HEK293 (cell line): ENCODE results near the gene CENPQ.

Experiments used
- CTCF ChIA-PET: fragments of 350-600 bp; formaldehyde crosslinking; extraction: SDS; loops from one replicate; lab custom pipeline; 2021; ENCODE audit warnings: antibody characterized with exemption; lab: Yijun Ruan, JAX
- POLR2A ChIA-PET: fragments of 300-600 bp; formaldehyde crosslinking; extraction: SDS; loops from one replicate; lab custom pipeline; 2020; ENCODE audit warnings: antibody characterized with exemption, inconsistent platforms; lab: Yijun Ruan, JAX
- H3K27ac ChIP-seq: fragments of 200-500 bp; sonication (Bioruptor generic); 2 replicates; pipeline ENCODE4 v1.5.1; 2014; ENCODE audit warnings: low read depth, low read length, control low read depth, inconsistent platforms; ENCODE audit errors: extremely low read depth
- H3K36me3 ChIP-seq, 2 experiments: fragments of 200-500 bp in 1 of 2; sonication (Bioruptor generic) in 1 of 2; 1 replicate in 1 of 2; 2 replicates in 1 of 2; pipeline ENCODE4 v1.5.1; 2014 to 2017; ENCODE audit warnings: inconsistent platforms in 2 of 2, low read length in 2 of 2; ENCODE audit not compliant: control insufficient read depth in 2 of 2, insufficient read depth in 1 of 2
- H3K4me1 ChIP-seq: fragments of 200-500 bp; sonication (Bioruptor generic); 2 replicates; pipeline ENCODE4 v1.5.1; 2014; ENCODE audit warnings: mild to moderate bottlenecking, low read length, inconsistent platforms; ENCODE audit not compliant: control insufficient read depth, insufficient read depth
- H3K4me3 ChIP-seq: 2 replicates; pipeline ENCODE4 v1.5.1; 2011; ENCODE audit warnings: low read depth, mild to moderate bottlenecking, control low read depth, low read length, moderate library complexity
- H3K9me3 ChIP-seq: fragments of 200-500 bp; sonication (Bioruptor generic); 2 replicates; pipeline ENCODE4 v1.5.1; 2014; ENCODE audit warnings: low read depth, low read length, inconsistent platforms; ENCODE audit not compliant: control insufficient read depth, insufficient read depth
- OSR2 ChIP-seq: fragments of 450-650 bp; formaldehyde crosslinking; IDR thresholded peaks from 2 replicates; pipeline ENCODE4 v1.5.1; 2016; ENCODE audit warnings: missing biosample characterization, missing genetic modification characterization
- SP2 ChIP-seq: fragments of 450-650 bp; formaldehyde crosslinking; IDR thresholded peaks from 2 replicates; pipeline ENCODE4 v1.5.1; 2016; ENCODE audit warnings: missing biosample characterization, missing genetic modification characterization
- SP7 ChIP-seq: fragments of 450-650 bp; formaldehyde crosslinking; IDR thresholded peaks from 2 replicates; pipeline ENCODE4 v1.5.1; 2016; ENCODE audit warnings: missing biosample characterization, missing genetic modification characterization
- ZBTB7A ChIP-seq: fragments of 450-650 bp; formaldehyde crosslinking; IDR thresholded peaks from 2 replicates; pipeline ENCODE4 v1.5.1; 2016; ENCODE audit warnings: low read depth, missing biosample characterization, missing genetic modification characterization
- ZNF148 ChIP-seq: fragments of 450-650 bp; formaldehyde crosslinking; IDR thresholded peaks from 2 replicates; pipeline ENCODE4 v1.5.0; 2017; ENCODE audit warnings: missing biosample characterization, missing genetic modification characterization, borderline replicate concordance
- ZNF24 ChIP-seq: fragments of 450-650 bp; formaldehyde crosslinking; IDR thresholded peaks from 2 replicates; pipeline ENCODE4 v1.5.1; 2016; ENCODE audit warnings: missing biosample characterization, missing genetic modification characterization
- ZNF416 ChIP-seq: fragments of 450-650 bp; formaldehyde crosslinking; IDR thresholded peaks from 2 replicates; pipeline ENCODE4 v1.5.1; 2016; ENCODE audit warnings: missing biosample characterization, missing genetic modification characterization
- ZNF660 ChIP-seq: fragments of 450-650 bp; IDR thresholded peaks from 2 replicates; pipeline ENCODE4 v1.5.1; 2018; ENCODE audit warnings: missing biosample characterization, mild to moderate bottlenecking, missing genetic modification characterization
- TF ChIP-seq, protein P1 (sequence below): fragments of 450-650 bp; formaldehyde crosslinking; IDR thresholded peaks from 2 replicates; pipeline ENCODE4 v1.5.1; 2016; ENCODE audit warnings: missing biosample characterization, missing genetic modification characterization
- TF ChIP-seq, protein P2 (sequence below): fragments of 450-650 bp; formaldehyde crosslinking; IDR thresholded peaks from 2 replicates; pipeline ENCODE4 v1.5.1; 2016; ENCODE audit warnings: missing biosample characterization, missing genetic modification characterization

The CENPQ gene

GRCh38 chr6:49506569-49507111 is 43.5 kb downstream of the CENPQ start (continued):
- TF ChIP-seq, protein P1, sequence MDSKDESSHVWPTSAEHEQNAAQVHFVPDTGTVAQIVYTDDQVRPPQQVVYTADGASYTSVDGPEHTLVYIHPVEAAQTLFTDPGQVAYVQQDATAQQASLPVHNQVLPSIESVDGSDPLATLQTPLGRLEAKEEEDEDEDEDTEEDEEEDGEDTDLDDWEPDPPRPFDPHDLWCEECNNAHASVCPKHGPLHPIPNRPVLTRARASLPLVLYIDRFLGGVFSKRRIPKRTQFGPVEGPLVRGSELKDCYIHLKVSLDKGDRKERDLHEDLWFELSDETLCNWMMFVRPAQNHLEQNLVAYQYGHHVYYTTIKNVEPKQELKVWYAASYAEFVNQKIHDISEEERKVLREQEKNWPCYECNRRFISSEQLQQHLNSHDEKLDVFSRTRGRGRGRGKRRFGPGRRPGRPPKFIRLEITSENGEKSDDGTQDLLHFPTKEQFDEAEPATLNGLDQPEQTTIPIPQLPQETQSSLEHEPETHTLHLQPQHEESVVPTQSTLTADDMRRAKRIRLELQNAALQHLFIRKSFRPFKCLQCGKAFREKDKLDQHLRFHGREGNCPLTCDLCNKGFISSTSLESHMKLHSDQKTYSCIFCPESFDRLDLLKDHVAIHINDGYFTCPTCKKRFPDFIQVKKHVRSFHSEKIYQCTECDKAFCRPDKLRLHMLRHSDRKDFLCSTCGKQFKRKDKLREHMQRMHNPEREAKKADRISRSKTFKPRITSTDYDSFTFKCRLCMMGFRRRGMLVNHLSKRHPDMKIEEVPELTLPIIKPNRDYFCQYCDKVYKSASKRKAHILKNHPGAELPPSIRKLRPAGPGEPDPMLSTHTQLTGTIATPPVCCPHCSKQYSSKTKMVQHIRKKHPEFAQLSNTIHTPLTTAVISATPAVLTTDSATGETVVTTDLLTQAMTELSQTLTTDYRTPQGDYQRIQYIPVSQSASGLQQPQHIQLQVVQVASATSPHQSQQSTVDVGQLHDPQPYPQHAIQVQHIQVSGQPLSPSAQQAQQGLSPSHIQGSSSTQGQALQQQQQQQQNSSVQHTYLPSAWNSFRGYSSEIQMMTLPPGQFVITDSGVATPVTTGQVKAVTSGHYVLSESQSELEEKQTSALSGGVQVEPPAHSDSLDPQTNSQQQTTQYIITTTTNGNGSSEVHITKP (tag by site-specific recombination): no peak
- TF ChIP-seq ZNF660 (tag by site-specific recombination) (no peak), SP7 (tag by site-specific recombination) (no peak), OSR2 (no peak)

DNA sequence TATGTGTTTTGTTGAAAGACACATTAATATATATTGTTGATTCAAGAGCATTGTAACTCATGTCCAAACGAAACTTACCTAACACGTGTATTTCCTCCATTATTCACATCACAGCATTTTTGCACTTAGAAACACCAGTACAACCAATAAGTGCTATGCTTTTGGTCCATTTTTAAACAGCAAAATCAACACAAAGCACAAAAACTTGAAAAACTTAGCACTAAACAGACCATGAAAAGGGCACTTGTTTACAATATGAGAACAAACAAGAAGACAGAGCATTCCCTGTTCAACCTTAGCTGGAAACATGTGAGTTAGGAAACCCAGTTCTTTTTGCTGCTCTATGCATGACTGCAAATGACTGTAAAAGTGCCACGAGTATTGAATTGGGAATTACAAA is 46.2 kb downstream of the CENPQ start:
- CTCF ChIA-PET: no interaction called here
- Histone ChIP-seq H3K36me3 (no peaks in the 10 kb centered on the region), H3K27ac (no peak overlapping the region), H3K4me3 (no peak overlapping the region), H3K4me1 (no peaks in the 10 kb centered on the region), H3K9me3 (no peaks in the 10 kb centered on the region)
- TF ChIP-seq, protein P2, sequence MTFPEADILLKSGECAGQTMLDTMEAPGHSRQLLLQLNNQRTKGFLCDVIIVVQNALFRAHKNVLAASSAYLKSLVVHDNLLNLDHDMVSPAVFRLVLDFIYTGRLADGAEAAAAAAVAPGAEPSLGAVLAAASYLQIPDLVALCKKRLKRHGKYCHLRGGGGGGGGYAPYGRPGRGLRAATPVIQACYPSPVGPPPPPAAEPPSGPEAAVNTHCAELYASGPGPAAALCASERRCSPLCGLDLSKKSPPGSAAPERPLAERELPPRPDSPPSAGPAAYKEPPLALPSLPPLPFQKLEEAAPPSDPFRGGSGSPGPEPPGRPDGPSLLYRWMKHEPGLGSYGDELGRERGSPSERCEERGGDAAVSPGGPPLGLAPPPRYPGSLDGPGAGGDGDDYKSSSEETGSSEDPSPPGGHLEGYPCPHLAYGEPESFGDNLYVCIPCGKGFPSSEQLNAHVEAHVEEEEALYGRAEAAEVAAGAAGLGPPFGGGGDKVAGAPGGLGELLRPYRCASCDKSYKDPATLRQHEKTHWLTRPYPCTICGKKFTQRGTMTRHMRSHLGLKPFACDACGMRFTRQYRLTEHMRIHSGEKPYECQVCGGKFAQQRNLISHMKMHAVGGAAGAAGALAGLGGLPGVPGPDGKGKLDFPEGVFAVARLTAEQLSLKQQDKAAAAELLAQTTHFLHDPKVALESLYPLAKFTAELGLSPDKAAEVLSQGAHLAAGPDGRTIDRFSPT (tag by site-specific recombination): no peak
- TF ChIP-seq ZNF416 (no peak), SP2 (tag by site-specific recombination) (no peak), ZBTB7A (tag by site-specific recombination) (no peak)
- POLR2A ChIA-PET: no interaction called here

GRCh38 chr6:49513153-49513989 is 50.2 kb downstream of the CENPQ start:
- ChIA-PET CTCF (interaction anchor here (0.6 to 0.9 kb wide), 3 partner anchors 15 to 32 kb away, joined by 3 to 4 read pairs (median 3); no protein-coding TSS in a partner anchor), POLR2A (no interaction called here)
- Histone ChIP-seq H3K4me3 (no peak overlapping the region), H3K4me1 (no peaks in the 10 kb centered on the region), H3K9me3 (no peaks in the 10 kb centered on the region), H3K36me3 (no peaks in the 10 kb centered on the region), H3K27ac (no peak overlapping the region)
- TF ChIP-seq ZNF24 (tag by site-specific recombination) (no peak), ZNF148 (tag by site-specific recombination) (no peak)
